ENCODE measurements around the gene PKP3. TPM values are rescaled to one million over a fixed set of nuclear protein-coding genes. Genes with fewer than 3 reads are reported as not detected.
"Not testable (repeated sequence)": the region's sequence is repeated elsewhere in the genome, so short reads cannot be mapped to it uniquely, and the experiment has no call there.

The PKP3 gene
- total RNA-seq, 2 experiments from 2014 or later = not detected

DNA sequence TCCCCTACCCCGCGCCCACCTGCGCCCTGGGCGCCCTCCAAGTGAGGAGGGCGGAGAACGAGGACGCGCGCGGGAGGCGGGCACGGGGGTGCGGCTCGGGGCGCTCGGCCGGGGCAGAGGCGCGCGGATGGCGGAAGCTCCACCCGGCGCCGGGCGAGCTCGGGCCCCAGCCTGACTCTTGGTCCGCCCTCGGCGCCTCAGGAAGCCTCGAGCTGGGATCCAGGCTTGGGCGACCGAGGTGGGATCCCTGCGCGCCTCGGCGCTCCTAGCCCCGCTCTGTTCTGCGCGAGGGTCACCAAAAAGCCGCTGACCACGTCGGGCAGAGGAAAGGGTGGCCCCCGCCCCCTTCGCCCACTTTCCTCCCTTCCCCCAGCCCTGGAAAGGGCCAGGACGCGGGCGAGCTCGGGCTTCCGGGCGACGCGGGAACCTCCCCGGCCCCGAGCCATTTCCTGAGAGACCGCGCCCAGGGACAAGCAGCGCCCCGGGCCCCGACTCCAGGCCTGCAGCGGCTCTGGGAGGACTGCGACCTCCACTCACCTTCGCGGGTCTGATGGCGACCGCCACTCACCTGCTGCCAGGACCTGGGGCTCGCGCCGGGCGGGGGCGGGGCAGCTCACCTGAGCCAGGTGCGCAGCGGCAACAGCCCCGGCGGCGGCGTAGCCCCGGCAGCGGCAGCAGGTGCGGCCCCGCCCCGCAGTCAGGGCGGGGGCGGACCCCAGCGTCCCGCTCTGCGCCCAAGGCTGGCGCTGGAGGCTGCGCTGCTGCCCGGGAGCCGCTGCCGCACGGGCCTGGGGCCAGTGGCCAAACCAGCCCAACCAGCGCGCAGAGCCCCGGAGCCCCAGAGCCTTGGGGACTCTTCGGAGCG lies 23.0 kb downstream of the PKP3 start:
- H3K4me1 Mint-ChIP-seq = peaks cover 30% of the 10 kb centered on the region
- H3K36me3 Mint-ChIP-seq (ENCODE audit: low read depth) = peaks cover 22% of the 10 kb centered on the region
- ChIA-PET POLR2A (interaction anchor here (0.7 to 6.7 kb wide), 20 partner anchors 9 to 278 kb away, joined by 3 to 102 read pairs (median 6); partner anchors contain the start of genes ANO9, BET1L, DEAF1 and PTDSS2), CTCF (interaction anchor here (0.9 to 3.7 kb wide), 6 partner anchors 10 to 210 kb away, joined by 3 to 62 read pairs (median 5); partner anchors contain the start of genes BET1L, PTDSS2 and RIC8A)
- H3K27me3 Mint-ChIP-seq = no peaks in the 10 kb centered on the region
- peak; percentile 67 for DNase-seq
- peak overlapping the region; percentile 91 for H3K27ac Mint-ChIP-seq
- H3K4me3 Mint-ChIP-seq = peak overlapping the region; percentile 99
- H3K9me3 Mint-ChIP-seq = no peaks in the 10 kb centered on the region

DNA sequence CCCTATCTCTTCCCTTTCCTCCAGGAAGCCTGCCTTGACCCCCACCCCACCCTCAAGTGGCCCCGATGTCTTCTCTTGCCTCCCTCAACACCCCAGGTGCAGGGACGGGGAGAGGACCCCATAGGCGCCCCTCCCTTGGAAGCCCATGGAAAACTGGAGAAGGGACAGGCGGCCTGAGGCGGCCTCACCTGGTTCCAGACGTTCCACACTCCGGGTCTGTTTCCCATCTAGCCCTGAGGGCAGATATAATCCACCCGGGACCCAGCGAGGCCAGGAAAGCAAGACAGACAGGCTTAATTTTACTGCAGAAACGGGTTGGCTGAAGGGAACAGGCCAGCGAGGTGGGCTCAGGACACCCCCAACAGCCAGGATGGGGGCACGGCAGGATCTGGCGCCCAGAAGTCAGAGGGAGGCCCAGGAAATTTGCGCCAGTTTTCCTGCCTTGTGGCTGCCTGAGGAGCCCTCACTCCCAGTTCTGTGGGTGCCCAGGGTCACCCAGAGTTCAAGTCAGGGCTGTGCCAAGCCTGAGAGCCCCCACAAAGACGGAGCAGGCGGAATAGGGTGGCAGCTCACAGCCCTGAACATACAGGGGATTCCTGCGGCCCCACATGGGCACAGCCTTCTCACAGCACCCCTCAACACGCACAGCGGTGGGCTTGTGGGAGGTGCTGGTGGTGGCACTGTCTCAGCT lies 23.8 kb downstream of the PKP3 start:
- DNase-seq = no peak
- CTCF ChIA-PET = interaction anchor here (1.4 to 3.7 kb wide), 4 partner anchors 11 to 210 kb away, joined by 3 to 62 read pairs (median 13); partner anchors contain the start of genes BET1L, PTDSS2 and RIC8A

GRCh38 chr11:418343-419247 lies 24.6 kb downstream of the PKP3 start:
- Mint-ChIP-seq H3K9me3 (no peaks in the 10 kb centered on the region), H3K36me3 (ENCODE audit: low read depth) (peaks cover 18% of the 10 kb centered on the region), H3K4me1 (peaks cover 20% of the 10 kb centered on the region), H3K4me3 (no peak overlapping the region), H3K27ac (no peak overlapping the region), H3K27me3 (no peaks in the 10 kb centered on the region)
- ChIA-PET POLR2A (interaction anchor here (6.7 kb wide), 1 partner anchor 31 kb away, joined by 102 read pairs; the partner anchor contains the start of gene PTDSS2), CTCF (interaction anchor here (1.4 kb wide), 1 partner anchor 12 kb away, joined by 3 read pairs; no protein-coding TSS in a partner anchor)
- no peak for DNase-seq

More for the DNA sequence above, 23.8 kb downstream of the PKP3 start:
- Mint-ChIP-seq H3K27me3 (no peaks in the 10 kb centered on the region), H3K9me3 (no peaks in the 10 kb centered on the region), H3K4me3 (peak overlapping the region; percentile 58), H3K4me1 (peaks cover 28% of the 10 kb centered on the region), H3K27ac (peak overlapping the region; percentile 58), H3K36me3 (ENCODE audit: low read depth) (peaks cover 22% of the 10 kb centered on the region)
- POLR2A ChIA-PET = interaction anchor here (1.0 to 6.7 kb wide), 11 partner anchors 8 to 180 kb away, joined by 3 to 102 read pairs (median 8); partner anchors contain the start of genes ANO9, PTDSS2 and RNH1

DNA sequence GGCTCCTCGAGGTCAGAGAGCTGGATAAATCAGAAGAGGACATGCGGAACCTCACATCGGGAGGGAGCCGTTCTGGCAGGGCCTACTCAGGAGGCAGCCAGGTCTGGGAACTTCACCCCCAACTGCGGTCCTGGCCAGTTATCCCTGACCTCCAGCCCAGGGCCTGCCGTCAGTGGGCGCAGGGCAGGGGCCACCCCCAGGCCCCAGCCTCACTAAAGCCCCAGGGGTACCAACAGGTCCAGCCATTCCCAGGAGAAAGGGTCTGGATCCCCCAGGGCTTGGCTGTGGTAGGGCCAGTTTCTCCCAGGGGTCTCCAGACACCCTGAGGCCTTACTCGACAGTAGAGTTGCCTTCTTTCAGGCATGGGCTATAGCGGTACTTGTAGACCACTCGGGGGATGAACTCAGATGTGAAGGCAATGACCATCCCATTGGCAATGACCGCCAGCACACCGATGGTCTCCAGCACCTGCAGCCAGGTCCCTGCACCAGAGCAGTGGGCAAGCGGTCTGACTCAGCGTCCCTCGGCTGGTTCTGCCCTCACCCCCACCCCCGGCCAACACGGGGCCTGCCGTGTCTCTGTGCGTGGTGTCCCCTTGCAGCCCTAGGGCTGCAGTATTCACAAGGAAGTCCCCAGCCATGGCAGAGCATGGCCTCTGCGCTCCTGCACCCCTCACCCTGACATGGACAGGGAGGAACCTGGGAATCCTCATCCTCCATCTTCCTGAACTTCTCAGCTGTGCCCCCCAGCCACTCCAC lies 25.4 kb downstream of the PKP3 start:
- H3K27me3 Mint-ChIP-seq = no peaks in the 10 kb centered on the region
- no peak overlapping the region for H3K4me3 Mint-ChIP-seq
- H3K36me3 Mint-ChIP-seq (ENCODE audit: low read depth) = peaks cover 16% of the 10 kb centered on the region
- CTCF ChIA-PET = interaction anchor here (1.4 kb wide), 1 partner anchor 13 kb away, joined by 3 read pairs; no protein-coding TSS in a partner anchor
- POLR2A ChIA-PET = no interaction called here
- H3K4me1 Mint-ChIP-seq = peaks cover 15% of the 10 kb centered on the region
- H3K9me3 Mint-ChIP-seq = no peaks in the 10 kb centered on the region
- no peak for DNase-seq
- no peak overlapping the region for H3K27ac Mint-ChIP-seq

GRCh38 chr11:420054-420910 lies 26.3 kb downstream of the PKP3 start:
- Mint-ChIP-seq H3K27ac (no peak overlapping the region), H3K9me3 (no peaks in the 10 kb centered on the region), H3K27me3 (no peaks in the 10 kb centered on the region), H3K4me1 (peaks cover 10% of the 10 kb centered on the region), H3K36me3 (ENCODE audit: low read depth) (peaks cover 8% of the 10 kb centered on the region), H3K4me3 (no peak overlapping the region)
- ChIA-PET POLR2A (no interaction called here), CTCF (no interaction called here)
- no peak for DNase-seq

GRCh38 chr11:420911-421321 lies 26.9 kb downstream of the PKP3 start:
- Mint-ChIP-seq H3K4me3 (no peak overlapping the region), H3K36me3 (ENCODE audit: low read depth) (peaks cover 7% of the 10 kb centered on the region), H3K27me3 (no peaks in the 10 kb centered on the region), H3K9me3 (no peaks in the 10 kb centered on the region), H3K27ac (no peak overlapping the region), H3K4me1 (peaks cover 9% of the 10 kb centered on the region)
- CTCF ChIA-PET = no interaction called here
- POLR2A ChIA-PET = no interaction called here
- no peak for DNase-seq

DNA sequence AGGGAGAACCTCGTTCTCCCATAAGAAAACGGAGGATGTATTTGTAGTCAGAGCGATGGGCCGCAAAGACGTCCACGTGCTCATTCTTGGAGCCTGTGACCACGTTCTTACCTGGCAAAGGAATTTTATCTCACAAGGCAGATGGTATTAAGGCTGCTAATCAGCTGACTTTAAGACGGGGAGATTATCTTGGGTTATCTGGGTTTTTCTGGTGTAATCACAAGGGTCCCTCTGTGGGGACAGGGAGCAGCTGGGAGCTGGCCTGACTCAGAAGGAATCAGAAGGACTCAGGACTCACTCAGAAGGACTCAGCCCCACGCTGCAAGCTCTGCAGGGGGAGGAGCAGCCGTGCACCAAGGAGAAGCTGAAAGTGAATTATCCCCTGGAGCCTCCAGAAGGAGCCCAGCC lies 28.2 kb downstream of the PKP3 start:
- Mint-ChIP-seq H3K9me3 (no peaks in the 10 kb centered on the region), H3K27me3 (no peaks in the 10 kb centered on the region), H3K4me1 (peaks cover 5% of the 10 kb centered on the region), H3K27ac (no peak overlapping the region), H3K36me3 (ENCODE audit: low read depth) (peaks cover 3% of the 10 kb centered on the region), H3K4me3 (no peak overlapping the region)
- POLR2A ChIA-PET = no interaction called here
- DNase-seq = no peak
- CTCF ChIA-PET = interaction anchor here (1.0 to 1.2 kb wide), 2 partner anchors 16 to 28 kb away, joined by 3 to 4 read pairs; no protein-coding TSS in a partner anchor

DNA sequence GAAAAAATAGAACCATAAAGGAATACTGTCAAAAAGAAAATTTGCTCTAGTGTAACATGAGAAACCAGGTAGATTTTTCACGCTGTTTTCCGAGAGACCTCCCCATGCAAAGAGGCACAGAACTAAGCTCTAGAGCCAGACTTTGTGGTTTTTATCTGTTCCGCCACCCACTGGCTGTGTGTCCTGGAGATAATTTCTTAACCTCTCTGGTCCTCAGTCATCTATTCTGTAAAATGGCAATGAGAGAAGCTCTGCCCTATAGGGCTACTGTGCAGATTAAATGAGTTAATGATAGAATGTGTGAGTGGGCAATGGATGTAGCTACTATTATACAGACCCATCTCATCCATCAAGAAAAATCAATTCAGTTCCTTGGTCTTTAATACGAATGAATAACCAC lies 30.2 kb downstream of the PKP3 start:
- Mint-ChIP-seq H3K4me1 (no peaks in the 10 kb centered on the region), H3K27me3 (no peaks in the 10 kb centered on the region), H3K27ac (no peak overlapping the region), H3K4me3 (no peak overlapping the region), H3K9me3 (no peaks in the 10 kb centered on the region), H3K36me3 (ENCODE audit: low read depth) (peaks cover 5% of the 10 kb centered on the region)
- CTCF ChIA-PET = no interaction called here
- POLR2A ChIA-PET = no interaction called here
- DNase-seq = no peak

- POLR2A ChIA-PET; DNase-seq; H3K4me3 Mint-ChIP-seq; CTCF ChIA-PET; H3K9me3 Mint-ChIP-seq; H3K27ac Mint-ChIP-seq; H3K27me3 Mint-ChIP-seq; H3K4me1 Mint-ChIP-seq; H3K36me3 Mint-ChIP-seq (ENCODE audit: low read depth): not testable (repeated sequence)
Measured at GRCh38 chr11:424766-425165, 30.8 kb downstream of the PKP3 start.

DNA sequence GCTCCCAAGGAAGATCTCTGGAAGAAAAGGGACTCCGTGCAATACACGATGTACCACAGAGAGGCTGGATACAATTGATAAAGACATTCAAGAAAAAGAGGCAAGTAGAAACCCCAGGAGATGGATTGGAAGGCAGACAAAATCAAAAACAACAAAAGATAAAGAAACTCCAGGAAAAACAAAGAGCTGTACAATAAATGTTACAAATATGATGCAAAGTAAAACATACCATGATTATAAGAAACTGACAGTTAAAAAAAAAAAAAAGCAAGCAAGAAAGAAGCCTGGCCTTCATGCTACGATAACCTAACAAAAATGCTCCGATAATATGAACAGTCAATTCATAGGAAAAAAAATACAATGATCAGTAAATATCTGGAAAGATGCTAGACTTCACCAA lies 31.3 kb downstream of the PKP3 start:
- no peak for DNase-seq
- CTCF ChIA-PET = no interaction called here

GRCh38 chr11:426851-427250 lies 32.8 kb downstream of the PKP3 start:
- CTCF ChIA-PET = no interaction called here

More for the DNA sequence above, 31.3 kb downstream of the PKP3 start:
- Mint-ChIP-seq H3K27ac (no peak overlapping the region), H3K36me3 (ENCODE audit: low read depth) (peaks cover 5% of the 10 kb centered on the region), H3K4me1 (no peaks in the 10 kb centered on the region), H3K27me3 (no peaks in the 10 kb centered on the region), H3K9me3 (no peaks in the 10 kb centered on the region), H3K4me3 (no peak overlapping the region)
- POLR2A ChIA-PET = interaction anchor here (1.3 kb wide), 1 partner anchor 9 kb away, joined by 7 read pairs; no protein-coding TSS in a partner anchor

More at GRCh38 chr11:426851-427250, 32.8 kb downstream of the PKP3 start:
- Mint-ChIP-seq H3K4me1 (no peaks in the 10 kb centered on the region), H3K9me3 (no peaks in the 10 kb centered on the region), H3K27ac (no peak overlapping the region), H3K4me3 (no peak overlapping the region), H3K27me3 (no peaks in the 10 kb centered on the region), H3K36me3 (ENCODE audit: low read depth) (peaks cover 5% of the 10 kb centered on the region)
- POLR2A ChIA-PET = interaction anchor here (1.0 to 1.9 kb wide), 3 partner anchors 10 to 21 kb away, joined by 3 to 7 read pairs (median 5); no protein-coding TSS in a partner anchor
- DNase-seq = no peak
